HG03135 (cell line): ENCODE results near the gene ARHGAP6.

ENCODE experiments used
- ATAC-seq: cut with Tn5 transposase; IDR thresholded peaks from one replicate; pipeline ENCODE4 v1.9.1; 2021; ENCODE audit warnings: mild to moderate bottlenecking, moderate library complexity; ENCODE audit not compliant: unreplicated experiment

ARHGAP6 gene

GRCh38 chrX:11329021-11329420, 336.7 kb downstream of the ARHGAP6 start:
- ATAC-seq, result no peak

GRCh38 chrX:11328134-11328533, 337.6 kb downstream of the ARHGAP6 start:
- ATAC-seq, result no peak

GRCh38 chrX:11321986-11322385, 343.7 kb downstream of the ARHGAP6 start:
- no peak for ATAC-seq

- ATAC-seq, result no peak
These were observed 345.8 kb downstream of the ARHGAP6 start for GRCh38 chrX:11319806-11320520.

GRCh38 chrX:11311706-11312105, 354.0 kb downstream of the ARHGAP6 start:
- ATAC-seq, result no peak

- ATAC-seq, result no peak
These were observed 356.5 kb downstream of the ARHGAP6 start for GRCh38 chrX:11309220-11309619.

- ATAC-seq, result no peak
These were observed 360.1 kb downstream of the ARHGAP6 start for GRCh38 chrX:11305641-11306040.

GRCh38 chrX:11304829-11305228, 360.9 kb downstream of the ARHGAP6 start:
- ATAC-seq, result no peak

- no peak for ATAC-seq
These were observed 367.1 kb downstream of the ARHGAP6 start for GRCh38 chrX:11298600-11298999.

- ATAC-seq, result no peak
These were observed 369.7 kb downstream of the ARHGAP6 start for GRCh38 chrX:11296051-11296450.

- ATAC-seq, result no peak
These were observed 372.6 kb downstream of the ARHGAP6 start, which contains the start of gene AMELX for GRCh38 chrX:11293113-11293512. Gene AMELX (plus strand): TSS chrX:11293413. CDS start chrX:11294789, 1,376 bp downstream.

GRCh38 chrX:11290416-11291102, 375.2 kb downstream of the ARHGAP6 start:
- no peak for ATAC-seq

- no peak for ATAC-seq
These were observed 378.2 kb downstream of the ARHGAP6 start for GRCh38 chrX:11287505-11287904.

- ATAC-seq, result no peak
These were observed 380.1 kb downstream of the ARHGAP6 start for GRCh38 chrX:11285651-11286050.

GRCh38 chrX:11282043-11282442, 383.7 kb downstream of the ARHGAP6 start:
- no peak for ATAC-seq

GRCh38 chrX:11273544-11273943, 392.2 kb downstream of the ARHGAP6 start:
- ATAC-seq, result no peak

GRCh38 chrX:11272863-11273262, 392.9 kb downstream of the ARHGAP6 start:
- no peak for ATAC-seq

- ATAC-seq, result no peak
These were observed 393.4 kb downstream of the ARHGAP6 start for GRCh38 chrX:11272290-11272689.

- no peak for ATAC-seq
These were observed 395.7 kb downstream of the ARHGAP6 start for GRCh38 chrX:11269996-11270395.

GRCh38 chrX:11269006-11269405, 396.7 kb downstream of the ARHGAP6 start:
- ATAC-seq, result no peak

- ATAC-seq, result no peak
These were observed 398.3 kb downstream of the ARHGAP6 start for GRCh38 chrX:11267425-11267824.

GRCh38 chrX:11266573-11267003, 399.1 kb downstream of the ARHGAP6 start:
- no peak for ATAC-seq
